ENCODE data around the gene NLRC5.

DNA sequence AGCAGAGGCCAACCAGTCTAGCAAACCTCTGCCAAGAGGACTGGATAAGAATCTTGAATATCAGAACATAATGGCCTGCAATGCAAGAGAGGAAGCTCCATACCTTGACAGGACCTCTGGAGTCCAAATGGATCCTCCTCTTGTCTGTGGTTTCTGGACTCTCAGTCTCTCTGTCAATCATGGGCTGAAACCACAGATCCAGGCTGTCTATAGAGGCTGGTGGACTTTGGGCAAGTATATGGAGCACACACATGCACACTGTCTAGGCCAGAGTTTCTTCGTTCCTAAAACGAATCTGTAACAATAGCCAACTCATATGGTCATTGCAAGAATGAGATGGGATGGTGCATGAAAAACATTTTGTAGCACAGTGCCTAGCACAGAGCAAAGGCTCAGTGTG is 37.7 kb downstream of the NLRC5 start:
- TF ChIP-seq, protein P1, sequence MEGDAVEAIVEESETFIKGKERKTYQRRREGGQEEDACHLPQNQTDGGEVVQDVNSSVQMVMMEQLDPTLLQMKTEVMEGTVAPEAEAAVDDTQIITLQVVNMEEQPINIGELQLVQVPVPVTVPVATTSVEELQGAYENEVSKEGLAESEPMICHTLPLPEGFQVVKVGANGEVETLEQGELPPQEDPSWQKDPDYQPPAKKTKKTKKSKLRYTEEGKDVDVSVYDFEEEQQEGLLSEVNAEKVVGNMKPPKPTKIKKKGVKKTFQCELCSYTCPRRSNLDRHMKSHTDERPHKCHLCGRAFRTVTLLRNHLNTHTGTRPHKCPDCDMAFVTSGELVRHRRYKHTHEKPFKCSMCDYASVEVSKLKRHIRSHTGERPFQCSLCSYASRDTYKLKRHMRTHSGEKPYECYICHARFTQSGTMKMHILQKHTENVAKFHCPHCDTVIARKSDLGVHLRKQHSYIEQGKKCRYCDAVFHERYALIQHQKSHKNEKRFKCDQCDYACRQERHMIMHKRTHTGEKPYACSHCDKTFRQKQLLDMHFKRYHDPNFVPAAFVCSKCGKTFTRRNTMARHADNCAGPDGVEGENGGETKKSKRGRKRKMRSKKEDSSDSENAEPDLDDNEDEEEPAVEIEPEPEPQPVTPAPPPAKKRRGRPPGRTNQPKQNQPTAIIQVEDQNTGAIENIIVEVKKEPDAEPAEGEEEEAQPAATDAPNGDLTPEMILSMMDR (IDR thresholded peaks at IDR 0.05): no peak
- no peak for TF ChIP-seq POLR2A (IDR thresholded peaks at IDR 0.05)

Data from Peyer's patch (tissue), 4 donors.